GM21619 (cell line): Measurements from ENCODE around the gene CSMD2.

ENCODE experiments used
- ATAC-seq: cut with Tn5 transposase; IDR thresholded peaks from one replicate; pipeline ENCODE4 v1.9.1; 2021; ENCODE audit not compliant: unreplicated experiment

CSMD2 gene

GRCh38 chr1:33768821-33769220 lies 396.2 kb downstream of the CSMD2 start:
- ATAC-seq: no peak

- no peak for ATAC-seq
Measured at GRCh38 chr1:33768106-33768505, 396.9 kb downstream of the CSMD2 start.

- ATAC-seq: no peak
Measured at GRCh38 chr1:33764149-33764548, 400.9 kb downstream of the CSMD2 start.

- no peak for ATAC-seq
Measured at GRCh38 chr1:33763406-33763805, 401.6 kb downstream of the CSMD2 start.

DNA sequence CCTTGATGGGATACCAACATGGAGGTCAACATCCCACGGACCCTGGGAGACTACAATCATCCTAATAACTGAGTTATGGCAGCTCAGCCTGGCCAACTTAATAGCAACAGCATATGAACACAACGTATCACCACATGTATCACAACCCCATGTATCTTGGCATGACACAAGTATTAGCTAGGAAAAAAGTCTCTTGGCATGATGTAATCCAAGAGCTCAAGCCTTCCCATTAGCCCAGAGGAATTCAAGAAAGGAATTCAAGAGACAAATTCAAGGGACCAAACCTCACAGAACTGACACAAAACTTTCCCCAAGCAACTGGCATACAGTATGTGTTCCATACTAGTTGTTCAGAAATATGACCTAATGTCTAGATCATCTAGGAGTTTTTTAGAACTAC lies 402.1 kb downstream of the CSMD2 start:
- no peak for ATAC-seq

GRCh38 chr1:33762109-33762830 lies 402.8 kb downstream of the CSMD2 start:
- ATAC-seq: no peak

DNA sequence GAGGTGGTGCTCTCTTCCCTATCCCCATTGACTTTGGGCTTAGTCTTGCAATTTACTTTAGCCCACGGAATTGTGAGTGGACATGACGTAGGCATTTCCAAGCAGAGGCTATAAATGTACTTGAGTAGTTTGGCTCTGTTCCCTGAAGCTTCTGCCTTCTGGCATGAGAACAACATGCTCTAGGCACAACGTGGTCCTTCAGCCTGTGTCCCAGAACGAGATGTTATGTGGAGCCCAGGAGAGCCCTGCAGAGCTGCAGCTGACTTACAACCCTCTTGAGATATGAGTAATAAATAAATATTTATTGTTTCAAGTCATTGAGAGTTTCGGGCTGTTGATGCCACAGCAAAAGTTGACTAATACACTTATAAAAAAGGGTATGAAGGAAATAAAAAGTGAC lies 406.3 kb downstream of the CSMD2 start:
- ATAC-seq: no peak

DNA sequence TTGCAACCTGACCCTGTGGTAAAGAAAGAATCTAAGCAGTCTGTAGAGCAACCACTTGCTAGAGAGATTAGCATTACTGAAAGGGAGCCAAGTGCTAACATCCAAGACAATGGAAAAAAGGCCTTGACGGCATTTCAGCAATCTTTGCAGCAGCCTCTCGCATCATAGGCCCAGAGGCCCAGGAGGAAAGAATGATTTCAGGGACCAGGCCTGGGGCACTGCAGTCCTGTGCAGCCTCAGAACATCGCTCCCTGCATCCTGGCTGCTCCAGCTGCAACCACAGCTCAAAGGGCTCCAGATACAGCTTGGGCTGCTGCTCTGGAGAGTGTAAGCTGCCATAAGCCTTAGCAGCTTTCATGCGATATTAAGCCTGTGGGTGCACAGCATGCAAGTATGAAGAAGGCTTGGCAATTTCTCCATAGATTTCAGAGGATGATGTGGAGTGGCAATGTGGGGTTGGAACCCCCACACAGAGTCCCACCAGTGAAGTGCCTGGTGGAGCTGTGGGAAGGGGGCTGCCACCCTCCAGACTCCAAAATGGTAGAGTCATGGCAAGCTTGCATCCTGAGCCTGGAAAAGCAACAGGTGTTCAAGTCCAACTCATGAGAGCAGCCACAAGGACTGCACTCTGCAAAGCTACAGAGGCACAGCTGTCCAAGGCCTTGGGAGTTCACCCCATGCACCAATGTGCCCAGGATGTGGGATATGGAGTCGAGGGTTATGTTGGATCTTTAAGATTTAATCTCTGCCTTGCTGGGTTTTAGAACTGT lies 411.8 kb downstream of the CSMD2 start:
- no peak for ATAC-seq

GRCh38 chr1:33745942-33746341 lies 419.1 kb downstream of the CSMD2 start:
- ATAC-seq: no peak

DNA sequence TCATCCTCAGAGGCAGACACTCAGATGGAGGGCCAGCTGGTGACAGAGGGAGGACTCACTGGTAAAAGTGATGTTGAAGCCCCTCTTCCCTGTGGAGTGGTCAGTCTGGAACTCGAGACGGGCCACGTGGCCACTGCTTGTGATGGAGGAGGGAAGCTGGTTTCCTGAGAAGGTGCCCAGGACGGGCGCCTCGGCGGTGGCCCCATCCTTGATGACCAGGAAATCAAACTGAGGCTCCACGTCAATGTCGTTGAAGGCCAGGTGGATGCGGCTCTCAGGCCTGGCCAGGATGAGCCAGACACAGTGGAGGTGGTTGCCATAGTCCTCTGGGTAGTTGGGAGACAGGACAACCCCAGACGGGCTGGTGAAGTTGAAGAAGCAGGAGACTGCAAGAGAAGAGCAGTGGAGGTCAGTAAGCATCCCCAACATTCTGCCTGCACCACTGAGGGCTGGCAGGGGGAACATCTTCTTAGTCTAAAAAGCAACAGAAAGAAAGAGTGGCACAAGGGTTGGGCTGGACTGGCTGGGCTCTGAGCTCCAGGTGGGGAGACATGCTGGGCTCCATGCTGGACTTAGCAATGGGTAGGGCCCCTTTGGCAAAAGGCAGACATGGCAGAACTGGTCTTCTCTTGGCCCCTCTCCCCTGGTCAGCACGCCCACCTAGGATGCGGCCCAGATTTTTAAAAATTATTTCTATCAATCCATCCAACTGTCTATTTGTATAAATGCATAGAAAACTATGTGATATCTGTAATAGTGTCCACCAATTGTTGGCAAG lies 421.6 kb downstream of the CSMD2 start:
- no peak for ATAC-seq

DNA sequence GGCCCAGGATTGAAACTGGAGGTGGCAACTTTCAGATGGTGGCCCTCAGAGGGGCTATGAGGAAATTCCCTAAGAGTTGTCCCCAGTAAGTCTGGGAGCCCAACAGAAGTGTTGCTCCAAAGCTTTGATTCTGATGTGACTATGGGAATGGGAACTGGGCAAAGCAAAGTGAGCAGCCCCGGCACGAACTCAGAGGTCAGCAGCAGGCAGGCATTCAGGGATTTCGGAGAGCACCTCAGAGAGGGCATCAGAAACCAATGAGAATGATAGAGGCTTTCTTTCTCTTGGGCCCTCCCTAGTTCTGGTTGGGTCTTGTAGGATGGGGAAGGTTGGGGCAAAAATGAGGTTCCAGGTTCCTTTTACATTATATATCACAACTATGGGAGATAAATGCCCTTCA lies 422.4 kb downstream of the CSMD2 start:
- no peak for ATAC-seq

DNA sequence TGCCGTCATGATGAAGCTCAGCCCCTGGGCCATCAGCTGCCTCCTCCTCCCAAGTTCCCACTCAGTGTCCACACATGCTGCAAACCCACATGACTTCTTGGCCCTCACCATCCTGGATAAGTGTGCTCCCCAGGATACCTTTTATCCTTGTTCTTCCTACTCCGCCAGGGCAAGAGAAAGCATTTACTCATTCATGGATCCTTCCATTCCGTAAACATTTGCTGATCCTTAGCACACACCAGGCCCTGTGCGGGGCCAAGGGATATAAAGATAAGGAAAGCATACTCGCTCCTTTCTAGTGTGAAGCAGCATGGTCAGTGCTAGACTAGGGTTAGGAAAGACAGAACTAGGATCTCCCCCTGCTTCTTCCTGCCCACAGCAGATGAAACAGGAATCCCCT lies 423.3 kb downstream of the CSMD2 start:
- ATAC-seq: no peak

DNA sequence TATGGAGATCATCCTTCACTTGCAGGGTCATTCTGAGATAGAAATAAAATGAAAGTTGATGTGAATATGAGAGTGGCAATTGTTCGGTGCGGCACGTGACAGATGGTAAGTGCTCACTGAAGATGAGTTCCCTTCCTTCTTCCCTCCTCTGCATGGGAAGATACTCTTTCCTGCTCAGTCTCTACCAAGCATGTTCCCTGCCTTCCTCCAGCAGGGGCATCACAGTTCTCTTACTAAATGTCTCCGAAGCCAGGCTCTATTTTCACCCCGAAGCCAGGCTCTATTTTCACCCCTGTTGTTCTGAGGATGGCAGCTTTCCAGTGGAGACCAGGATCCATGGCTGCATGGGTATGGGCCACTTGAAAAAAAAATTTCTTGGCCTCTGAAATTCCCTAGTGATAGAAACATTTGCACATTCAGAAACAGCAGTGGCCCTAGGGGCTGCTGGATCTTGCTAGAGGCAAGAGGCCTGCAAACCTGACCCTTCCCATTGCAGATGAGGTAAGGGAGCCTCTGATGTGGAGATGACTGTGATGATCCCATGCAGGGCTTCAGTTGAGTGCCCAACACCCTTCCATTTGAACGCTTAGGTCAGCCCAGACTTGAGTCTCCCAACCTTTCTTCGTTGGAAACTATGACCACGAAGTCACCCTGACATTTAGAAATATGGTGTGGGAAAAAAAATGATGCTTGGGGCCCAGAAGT lies 424.8 kb downstream of the CSMD2 start:
- no peak for ATAC-seq

- no peak for ATAC-seq
Measured at GRCh38 chr1:33738976-33739375, 426.1 kb downstream of the CSMD2 start.

DNA sequence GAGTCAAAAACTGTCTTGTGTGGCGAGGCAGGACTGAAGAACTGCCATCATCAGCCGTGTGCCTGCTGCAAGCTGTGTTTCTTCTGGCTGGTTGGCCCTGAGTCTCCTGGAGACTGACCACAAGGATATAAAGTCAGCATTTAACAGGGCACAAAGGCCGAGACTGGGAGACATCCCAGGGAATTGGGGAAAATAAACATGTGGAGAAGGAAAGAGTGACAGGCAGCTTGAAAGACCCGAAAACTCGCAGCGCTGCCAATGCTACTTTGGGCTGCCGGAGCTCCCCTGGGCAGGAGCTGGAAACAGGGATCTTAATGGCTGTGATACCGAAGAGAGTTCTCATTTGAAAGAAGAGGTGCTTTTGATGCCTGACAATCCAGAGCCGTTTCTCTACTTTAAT lies 426.5 kb downstream of the CSMD2 start:
- ATAC-seq: no peak

GRCh38 chr1:33736496-33736895 lies 428.5 kb downstream of the CSMD2 start:
- ATAC-seq: no peak

- no peak for ATAC-seq
Measured at GRCh38 chr1:33735624-33736023, 429.4 kb downstream of the CSMD2 start.

DNA sequence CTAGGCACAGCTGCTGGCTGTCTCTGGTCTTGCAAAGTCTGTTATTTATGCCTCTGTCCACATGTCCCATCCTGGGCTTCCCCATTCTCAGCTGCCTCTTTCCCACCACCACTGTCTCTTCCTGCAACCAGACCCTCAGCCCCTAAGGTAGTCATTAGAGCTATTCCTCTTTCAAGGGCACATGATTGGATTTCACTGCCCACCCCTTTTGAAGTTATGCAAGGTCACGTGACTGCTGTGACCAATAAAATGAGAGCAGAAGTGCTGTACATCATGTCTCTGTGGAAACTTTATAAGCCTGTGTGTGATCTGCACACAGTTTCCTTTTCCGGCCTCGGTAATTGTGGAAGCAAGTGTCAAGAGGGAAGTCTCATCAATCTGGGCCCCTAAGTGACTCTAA lies 437.7 kb downstream of the CSMD2 start:
- ATAC-seq: no peak

GRCh38 chr1:33726274-33726804 lies 438.7 kb downstream of the CSMD2 start:
- no peak for ATAC-seq

GRCh38 chr1:33725556-33726160 lies 439.4 kb downstream of the CSMD2 start:
- no peak for ATAC-seq

DNA sequence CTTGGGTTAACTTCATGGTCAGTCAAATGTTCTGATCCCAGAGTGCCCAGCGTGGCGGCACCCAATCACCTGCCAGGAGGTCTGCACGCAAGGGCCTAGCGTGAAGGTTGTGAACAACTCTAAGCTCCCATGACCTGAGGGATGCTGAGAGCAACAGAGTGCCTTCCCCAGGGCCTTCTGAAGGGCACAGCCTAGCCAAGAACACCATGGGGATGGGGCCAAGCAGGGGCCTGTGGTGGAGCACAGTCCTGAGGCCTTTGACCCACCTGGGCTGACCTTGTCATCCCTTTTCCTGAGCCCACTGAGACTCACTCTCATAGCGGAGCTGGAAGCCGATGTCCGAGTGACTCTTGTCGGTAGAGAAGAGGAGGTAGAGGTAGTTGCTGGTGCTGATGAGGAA lies 440.0 kb downstream of the CSMD2 start:
- no peak for ATAC-seq
